NCI-H1417 (cell line): Measurements from ENCODE around the gene PAFAH1B2.
A peak's percentile ranks its signal among the peaks of the same experiment; 100 is the strongest.

Experiments
- DNase-seq, 3 experiments: peaks; one replicate each; lab custom pipeline; 2025; lab: John Stamatoyannopoulos, UW

Gene PAFAH1B2

DNA sequence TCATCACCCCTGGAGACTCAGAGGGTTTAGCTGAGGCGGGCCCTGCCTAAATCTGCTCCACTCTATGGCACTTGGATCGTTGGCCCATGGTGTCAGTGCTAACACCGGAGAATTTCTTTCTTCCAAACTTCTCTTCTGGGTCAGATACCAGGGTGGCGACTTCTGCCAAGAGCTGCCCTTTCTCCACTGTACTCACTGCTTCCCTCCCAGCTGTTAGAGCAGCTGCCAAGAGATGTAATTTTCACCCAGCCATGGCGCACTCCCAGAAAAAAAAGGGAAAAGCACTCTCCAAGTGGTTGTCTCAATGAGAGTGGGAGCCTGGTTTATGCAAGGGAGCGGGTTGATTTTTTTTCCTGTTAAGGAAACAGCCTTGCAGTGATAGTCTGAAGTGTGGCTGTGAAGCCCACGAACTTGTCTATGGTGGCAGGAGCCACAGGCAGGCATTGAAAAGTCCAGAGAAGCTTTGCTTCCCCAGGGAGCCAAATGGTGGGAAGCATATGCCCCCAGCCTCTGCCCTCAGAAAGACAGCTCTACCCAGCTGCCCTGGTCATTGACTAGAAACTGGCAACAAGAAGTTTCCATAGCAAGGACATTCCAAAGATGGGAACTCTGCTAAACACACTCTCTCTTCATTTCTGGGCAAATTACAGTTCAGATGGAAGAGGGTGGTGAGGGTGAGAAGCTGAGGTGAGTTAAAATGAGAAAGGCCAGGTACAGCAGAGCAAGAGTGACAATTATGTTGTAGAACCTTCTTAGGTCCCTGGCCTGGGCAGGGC lies 77.1 kb downstream of the PAFAH1B2 start:
- DNase-seq = peak in 1 of 3 experiments; percentile 79

GRCh38 chr11:117221775-117222517 lies 77.9 kb downstream of the PAFAH1B2 start:
- DNase-seq = peak in 2 of 3 experiments; percentile 24 to 81

GRCh38 chr11:117222991-117223740 lies 79.1 kb downstream of the PAFAH1B2 start:
- no peak for DNase-seq

GRCh38 chr11:117223741-117224689 lies 79.9 kb downstream of the PAFAH1B2 start:
- no peak for DNase-seq

GRCh38 chr11:117225553-117226170 lies 81.6 kb downstream of the PAFAH1B2 start:
- DNase-seq = no peak
